ENCODE results near the gene FYN.

Gene FYN

DNA sequence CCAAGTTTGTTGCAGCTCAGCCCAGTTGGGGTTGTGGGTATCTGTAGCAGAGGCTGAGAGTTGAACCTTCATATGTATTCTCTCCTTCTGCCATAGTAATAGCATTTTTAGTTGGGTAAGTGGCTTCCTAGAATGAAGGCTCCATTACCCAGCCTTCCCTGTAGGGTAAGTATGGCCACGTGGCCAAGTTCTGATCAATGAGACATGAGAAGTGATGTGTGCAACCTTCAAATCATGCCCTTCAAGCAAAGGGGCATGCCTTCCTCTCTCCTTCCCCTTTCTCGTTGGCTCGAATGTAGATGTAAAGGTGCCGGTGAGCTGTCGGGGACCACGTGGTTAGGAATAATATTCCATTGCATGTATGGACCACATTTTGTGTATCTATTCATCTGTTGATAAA is 254.8 kb downstream of the FYN start:
- DNase-seq: no peak

DNA sequence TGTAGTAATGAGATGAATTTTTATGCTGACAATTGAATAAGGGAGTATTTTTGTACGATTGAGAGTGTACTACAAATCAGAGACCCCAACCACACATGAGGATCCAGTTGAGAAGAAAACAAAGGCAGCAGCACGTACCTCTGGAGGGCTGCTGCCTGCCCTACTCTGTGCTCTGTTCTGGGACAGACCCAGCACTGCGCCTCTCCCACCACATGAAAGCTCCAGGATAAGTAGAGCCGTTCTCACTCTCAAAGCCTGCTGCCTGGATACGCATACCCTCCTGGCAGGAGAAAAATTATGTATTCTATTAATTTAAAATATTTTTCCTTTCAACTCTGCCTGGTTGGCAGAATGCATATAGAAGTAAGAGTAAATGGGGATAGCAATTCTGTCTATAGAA is 256.1 kb downstream of the FYN start:
- no peak for DNase-seq

DNA sequence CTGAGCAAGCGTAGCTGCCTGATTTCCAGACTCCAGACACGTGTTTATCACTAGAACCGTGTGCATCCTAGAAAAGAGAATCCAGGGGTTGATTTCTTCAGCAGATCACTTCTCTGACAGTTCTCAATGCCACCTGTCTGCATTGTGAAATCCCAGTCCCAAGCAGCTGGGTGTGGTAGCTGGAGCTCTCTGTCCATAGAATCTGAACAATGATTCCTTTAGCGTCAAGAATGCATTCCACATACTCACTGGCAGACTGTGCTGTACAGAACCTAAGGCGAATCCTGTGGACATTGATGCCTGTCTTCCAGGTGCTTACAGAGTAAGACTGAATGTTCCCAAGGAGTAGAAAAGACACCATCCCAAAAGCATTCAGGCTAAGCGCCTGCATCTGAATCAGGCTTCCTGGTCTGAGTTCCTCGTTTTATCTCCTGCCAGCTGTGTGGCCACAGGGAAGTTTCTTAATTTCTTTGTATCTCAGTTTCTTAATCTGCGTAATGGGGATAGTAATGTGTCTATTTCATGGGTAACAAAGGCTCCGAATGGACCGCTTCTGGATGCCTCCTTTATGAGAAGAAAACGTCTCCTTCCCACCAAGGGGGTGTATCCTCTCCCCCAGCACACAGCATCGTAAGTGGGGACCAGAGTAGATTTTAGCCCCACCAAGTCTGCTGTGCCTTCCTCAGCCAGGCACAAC is 257.2 kb downstream of the FYN start:
- no peak for DNase-seq

DNA sequence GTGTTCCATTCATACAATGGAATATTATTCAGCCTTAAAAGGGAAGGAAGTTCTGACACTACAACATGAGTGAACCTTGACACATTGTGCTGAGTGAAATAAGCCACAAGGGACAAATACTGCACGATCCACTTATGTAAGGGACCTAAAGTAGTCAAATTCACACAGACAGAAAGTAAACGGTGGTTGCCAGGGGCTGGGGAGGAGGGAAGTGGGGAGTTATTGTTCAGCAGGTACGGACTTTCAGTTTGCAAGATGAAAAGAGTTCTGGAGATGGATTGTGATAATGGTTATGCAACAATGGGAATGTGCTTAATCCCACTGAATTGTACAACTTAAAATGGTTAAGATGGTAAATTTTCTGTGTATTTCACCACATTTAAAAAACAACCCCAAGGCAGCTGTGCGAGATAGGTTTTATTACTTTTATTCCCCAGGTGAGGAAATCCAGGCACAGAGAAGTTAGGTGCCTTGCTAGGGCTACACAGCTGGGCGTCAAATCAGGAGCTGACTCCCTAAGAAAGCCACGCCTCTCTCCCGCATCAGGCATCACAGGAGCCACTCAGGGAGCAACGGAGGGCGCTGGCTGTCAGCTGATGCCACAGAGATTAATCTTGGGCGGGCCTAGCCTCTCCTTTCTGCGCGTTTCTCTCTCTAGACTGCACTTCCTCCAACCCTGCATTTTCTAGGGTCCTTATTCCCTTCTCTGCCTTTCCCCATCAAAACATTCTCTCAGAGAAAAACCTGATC is 258.2 kb downstream of the FYN start:
- DNase-seq: no peak

DNA sequence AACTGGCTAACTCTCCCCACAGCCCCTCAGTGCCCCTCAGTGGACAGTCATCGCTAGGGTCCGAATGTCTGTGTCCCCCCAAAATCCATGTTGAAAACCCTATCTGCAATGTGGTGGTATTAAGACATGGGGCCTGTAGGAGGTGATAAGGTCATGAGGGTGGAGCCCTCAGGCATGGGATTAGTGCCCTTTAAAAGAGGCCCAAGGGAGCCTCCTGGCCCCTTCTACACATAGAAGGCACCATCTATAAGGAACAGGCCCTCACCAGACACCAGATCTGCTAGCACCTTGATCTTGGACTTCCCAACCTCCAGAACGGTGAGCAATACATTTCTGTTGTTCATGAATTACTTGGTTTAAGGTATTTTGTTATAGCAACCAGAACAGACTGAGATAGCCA is 260.9 kb downstream of the FYN start:
- DNase-seq: no peak

DNA sequence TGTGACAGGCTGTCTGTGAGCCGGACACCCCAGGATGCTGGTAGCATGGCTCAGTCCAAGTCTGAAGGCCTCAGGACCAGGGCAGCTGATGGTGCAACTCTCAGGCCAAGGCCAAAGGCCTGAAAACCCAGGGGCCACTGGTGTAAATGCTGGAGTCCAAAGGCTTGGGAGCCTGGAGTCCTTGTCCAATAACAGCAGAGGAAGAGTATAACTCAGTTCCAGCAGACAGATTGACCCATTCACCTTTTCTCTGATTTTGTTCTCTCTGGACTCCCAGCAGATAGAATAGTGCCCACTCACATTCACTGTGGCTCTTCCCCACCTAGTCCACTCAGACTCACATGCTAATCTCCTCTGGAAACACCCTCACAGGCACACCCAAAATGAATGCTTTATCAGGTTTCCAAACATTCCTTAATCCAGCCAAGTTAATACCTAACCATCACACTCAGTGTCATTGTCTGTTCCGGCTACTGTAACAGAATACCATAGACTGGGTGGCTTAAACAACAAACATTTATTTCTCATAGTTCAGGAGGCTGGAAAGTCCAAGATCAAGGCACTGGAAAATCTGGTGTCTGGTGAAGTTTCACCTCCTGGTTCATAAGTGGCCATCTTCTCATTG is 262.6 kb downstream of the FYN start:
- DNase-seq: no peak

All from activated naive CD4-positive, alpha-beta T cell treated with Interleukin-2 at 50 U/mL for 16 hours (primary cell).